ENCODE measurements around the gene RHBDL3.

Gene RHBDL3

DNA sequence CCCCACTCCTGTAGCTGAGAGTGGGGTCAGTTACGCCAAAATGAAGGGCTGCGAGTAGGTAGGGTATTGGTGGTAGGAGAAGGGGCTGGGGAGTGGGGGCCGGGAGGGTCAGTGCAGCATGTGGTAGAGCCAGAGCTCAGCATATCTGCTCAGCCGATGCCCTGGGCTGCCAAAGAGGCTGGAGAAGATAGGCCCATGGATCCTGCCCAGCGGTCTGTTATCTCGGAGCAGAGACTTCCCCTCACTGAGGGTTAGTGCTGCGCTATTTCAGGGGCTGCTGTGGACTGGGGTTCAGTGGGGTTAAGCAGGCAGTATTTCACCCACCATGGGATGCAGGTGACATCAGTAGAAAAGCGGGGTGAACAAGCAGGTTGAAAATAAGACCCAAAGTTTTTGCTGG is 19.7 kb downstream of the RHBDL3 start:
- TF ChIP-seq CTCF (IDR thresholded peaks at IDR 0.05; ENCODE audit: insufficient read depth, low read length, poor library complexity, severe bottlenecking): no peak
- no peak for TF ChIP-seq EZH2phosphoT487 (conservative IDR thresholded peaks at IDR 0.05; ENCODE audit: low read length)
- Histone ChIP-seq H3K79me2 (ENCODE audit: insufficient read depth, low read length) (no peaks in the 10 kb centered on the region), H3K27ac (ENCODE audit: low read depth, low read length) (no peak overlapping the region), H3F3A (ENCODE audit: insufficient read depth) (no peaks in the 10 kb centered on the region), H3K27me3 (ENCODE audit: low read length) (no peaks in the 10 kb centered on the region), H3K9me2 (replicated peaks; ENCODE audit: insufficient read depth, low read length) (no peaks in the 10 kb centered on the region), H2AFZ (ENCODE audit: low read depth, low read length, severe bottlenecking) (no peak overlapping the region), H3K9ac (ENCODE audit: low read length) (no peak overlapping the region), H3K9me3 (ENCODE audit: insufficient read depth, low read length) (no peaks in the 10 kb centered on the region), H3K4me2 (ENCODE audit: low read depth, low read length, poor library complexity, severe bottlenecking) (no peak overlapping the region), H3K36me3 (ENCODE audit: low read length) (no peaks in the 10 kb centered on the region), H4K20me1 (ENCODE audit: low read depth, low read length) (no peaks in the 10 kb centered on the region), H3K4me3 (ENCODE audit: insufficient read depth, low read length, poor library complexity, severe bottlenecking) (no peak overlapping the region)

DNA sequence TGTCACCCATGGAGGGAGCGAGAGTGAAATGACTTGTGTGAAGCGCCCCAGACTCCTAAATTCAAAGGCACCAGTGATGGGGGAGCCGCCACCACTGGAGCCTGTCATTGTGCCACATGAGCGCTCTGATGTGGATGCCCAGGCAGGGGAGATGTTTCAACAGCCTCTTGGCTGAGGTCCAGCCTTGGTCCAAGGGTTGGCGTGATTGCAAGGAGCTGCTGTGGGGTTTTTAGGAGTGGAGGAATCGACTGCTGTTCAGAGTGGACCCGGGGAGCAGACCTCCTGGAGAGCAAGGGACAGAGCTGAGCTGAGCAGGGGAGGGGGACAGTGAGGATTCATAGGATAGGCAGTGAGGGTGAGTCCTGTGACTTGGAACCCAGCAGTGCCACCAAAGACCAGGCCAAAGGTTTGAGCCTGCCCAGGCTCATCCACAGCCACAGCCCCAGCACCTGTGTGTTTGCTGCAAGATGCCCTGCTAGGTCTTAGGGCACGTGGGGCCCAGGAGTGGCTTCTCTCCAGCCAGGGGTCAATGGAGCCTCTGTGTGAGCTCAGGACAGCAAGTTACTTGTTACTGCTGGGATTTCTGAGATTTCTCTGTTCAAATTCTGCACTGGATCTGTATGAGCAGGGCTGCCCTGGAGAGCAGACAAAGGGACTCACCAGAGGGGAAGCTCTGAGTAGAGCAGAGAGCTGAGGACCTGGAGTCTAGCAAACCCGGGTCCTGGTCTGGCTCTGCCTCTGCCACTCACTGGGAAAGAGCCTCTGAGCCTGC is 20.3 kb downstream of the RHBDL3 start:
- H3K27ac ChIP-seq (ENCODE audit: low read depth, low read length): no peak overlapping the region
- no peak overlapping the region for H3K4me2 ChIP-seq (ENCODE audit: low read depth, low read length, poor library complexity, severe bottlenecking)
- no peaks in the 10 kb centered on the region for H3K36me3 ChIP-seq (ENCODE audit: low read length)
- no peak overlapping the region for H3K4me3 ChIP-seq (ENCODE audit: insufficient read depth, low read length, poor library complexity, severe bottlenecking)
- H3F3A ChIP-seq (ENCODE audit: insufficient read depth): no peaks in the 10 kb centered on the region
- H3K79me2 ChIP-seq (ENCODE audit: insufficient read depth, low read length): no peaks in the 10 kb centered on the region
- H3K27me3 ChIP-seq (ENCODE audit: low read length): no peaks in the 10 kb centered on the region
- H2AFZ ChIP-seq (ENCODE audit: low read depth, low read length, severe bottlenecking): no peak overlapping the region
- H4K20me1 ChIP-seq (ENCODE audit: low read depth, low read length): no peaks in the 10 kb centered on the region
- no peak for TF ChIP-seq EZH2phosphoT487 (conservative IDR thresholded peaks at IDR 0.05; ENCODE audit: low read length)
- TF ChIP-seq CTCF (IDR thresholded peaks at IDR 0.05; ENCODE audit: insufficient read depth, low read length, poor library complexity, severe bottlenecking): no peak
- H3K9ac ChIP-seq (ENCODE audit: low read length): no peak overlapping the region
- no peaks in the 10 kb centered on the region for H3K9me3 ChIP-seq (ENCODE audit: insufficient read depth, low read length)
- no peaks in the 10 kb centered on the region for H3K9me2 ChIP-seq (replicated peaks; ENCODE audit: insufficient read depth, low read length)

GRCh38 chr17:32286518-32286900 is 20.9 kb downstream of the RHBDL3 start:
- H3K27ac ChIP-seq (ENCODE audit: low read depth, low read length): no peak overlapping the region
- no peak overlapping the region for H3K4me3 ChIP-seq (ENCODE audit: insufficient read depth, low read length, poor library complexity, severe bottlenecking)
- H3K9ac ChIP-seq (ENCODE audit: low read length): no peak overlapping the region
- no peak overlapping the region for H2AFZ ChIP-seq (ENCODE audit: low read depth, low read length, severe bottlenecking)
- H3K79me2 ChIP-seq (ENCODE audit: insufficient read depth, low read length): no peaks in the 10 kb centered on the region
- no peak overlapping the region for H3K4me2 ChIP-seq (ENCODE audit: low read depth, low read length, poor library complexity, severe bottlenecking)
- H3K27me3 ChIP-seq (ENCODE audit: low read length): no peaks in the 10 kb centered on the region
- TF ChIP-seq CTCF (IDR thresholded peaks at IDR 0.05; ENCODE audit: insufficient read depth, low read length, poor library complexity, severe bottlenecking): no peak
- TF ChIP-seq EZH2phosphoT487 (conservative IDR thresholded peaks at IDR 0.05; ENCODE audit: low read length): no peak
- H3K36me3 ChIP-seq (ENCODE audit: low read length): no peaks in the 10 kb centered on the region
- H3F3A ChIP-seq (ENCODE audit: insufficient read depth): no peaks in the 10 kb centered on the region
- H3K9me3 ChIP-seq (ENCODE audit: insufficient read depth, low read length): no peaks in the 10 kb centered on the region
- no peaks in the 10 kb centered on the region for H3K9me2 ChIP-seq (replicated peaks; ENCODE audit: insufficient read depth, low read length)
- no peaks in the 10 kb centered on the region for H4K20me1 ChIP-seq (ENCODE audit: low read depth, low read length)

All from SU-DHL-6 (cell line).